Activated CD4-positive, alpha-beta T cell treated with anti-CD3 and anti-CD28 coated beads for 36 hours (primary cell): ENCODE data around the gene EMP2. TPM values are rescaled to one million over a fixed set of nuclear protein-coding genes. Genes with fewer than 3 reads are reported as not detected.
A peak's percentile ranks its signal among the peaks of the same experiment; 100 is the strongest.

Experiments used
- ATAC-seq: fragments of 200-7000 bp; cut with Tn5 transposase; one replicate; pipeline ENCODE4 v1.10.0; 2021; ENCODE audit warnings: mild to moderate bottlenecking, moderate library complexity
- CTCF ChIA-PET: fragments of 350-600 bp; sonication (Branson Sonifier 250); formaldehyde crosslinking; loops from one replicate; lab custom pipeline; 2021; ENCODE audit warnings: antibody characterized with exemption; lab: Charles Lee
- POLR2A ChIA-PET: fragments of 350-600 bp; sonication (Branson Sonifier 250); formaldehyde crosslinking; loops from one replicate; lab custom pipeline; 2021; ENCODE audit warnings: antibody characterized with exemption, inconsistent platforms; lab: Charles Lee
- DNase-seq: peaks from one replicate; pipeline ENCODE4 v3.0.0-alpha.2; 2020
- H3K27ac Mint-ChIP-seq: one replicate; pipeline ENCODE4 v1.8.0; 2021; ENCODE audit warnings: mixed read lengths
- H3K27me3 Mint-ChIP-seq: one replicate; pipeline ENCODE4 v1.8.0; 2021; ENCODE audit warnings: mixed read lengths
- H3K36me3 Mint-ChIP-seq: one replicate; pipeline ENCODE4 v1.8.0; 2021; ENCODE audit warnings: low read depth, mixed read lengths
- H3K4me1 Mint-ChIP-seq: one replicate; pipeline ENCODE4 v1.8.0; 2021; ENCODE audit warnings: mixed read lengths
- H3K4me3 Mint-ChIP-seq: one replicate; pipeline ENCODE4 v1.8.0; 2021; ENCODE audit warnings: mild to moderate bottlenecking, moderate library complexity, mixed read lengths
- H3K9me3 Mint-ChIP-seq: one replicate; pipeline ENCODE4 v1.8.0; 2021; ENCODE audit warnings: low read depth, mixed read lengths
- intact Hi-C, 2 experiments: fragments of 100-400 bp; cut with DNase I in 1 of 2; cut with micrococcal nuclease in 1 of 2; formaldehyde crosslinking; loops; one replicate each; pipeline versions ENCODE4 v1.14.2 to v1.15.1; 2022 to 2024; cut with DNase I, micrococcal nuclease
- total RNA-seq, 2 experiments: library from RNA; stranded (reverse); gene quantifications; one replicate each; pipeline ENCODE4 v1.2.3, GENCODE V29; 2021

EMP2 gene
- total RNA-seq, 2 experiments from 2014 or later: not detected

GRCh38 chr16:10558746-10559641 lies 21.4 kb downstream of the EMP2 start:
- Mint-ChIP-seq H3K27ac (no peak overlapping the region), H3K9me3 (peaks cover 8% of the 10 kb centered on the region), H3K4me3 (no peak overlapping the region), H3K4me1 (peaks cover 6% of the 10 kb centered on the region), H3K27me3 (peaks cover 12% of the 10 kb centered on the region), H3K36me3 (no peaks in the 10 kb centered on the region)
- intact Hi-C loops: no loop called here
- ChIA-PET POLR2A (no interaction called here), CTCF (no interaction called here)
- ATAC-seq: no peak
- no peak for DNase-seq

GRCh38 chr16:10558305-10558704 lies 22.1 kb downstream of the EMP2 start:
- Mint-ChIP-seq H3K36me3 (no peaks in the 10 kb centered on the region), H3K9me3 (peaks cover 8% of the 10 kb centered on the region), H3K4me1 (peaks cover 8% of the 10 kb centered on the region), H3K27me3 (peaks cover 8% of the 10 kb centered on the region), H3K27ac (no peak overlapping the region), H3K4me3 (no peak overlapping the region)
- intact Hi-C loops: no loop called here
- DNase-seq (no peak), ATAC-seq (no peak)
- CTCF ChIA-PET: no interaction called here
- POLR2A ChIA-PET: no interaction called here

GRCh38 chr16:10557750-10558149 lies 22.6 kb downstream of the EMP2 start:
- ChIA-PET POLR2A (no interaction called here), CTCF (no interaction called here)
- DNase-seq: peak; percentile 10
- peaks cover 8% of the 10 kb centered on the region for H3K9me3 Mint-ChIP-seq
- H3K4me3 Mint-ChIP-seq: no peak overlapping the region
- no peaks in the 10 kb centered on the region for H3K36me3 Mint-ChIP-seq
- ATAC-seq: no peak
- peaks cover 14% of the 10 kb centered on the region for H3K4me1 Mint-ChIP-seq
- intact Hi-C loops: no loop called here
- peaks cover 12% of the 10 kb centered on the region for H3K27me3 Mint-ChIP-seq
- no peak overlapping the region for H3K27ac Mint-ChIP-seq

GRCh38 chr16:10556236-10556635 lies 24.2 kb downstream of the EMP2 start:
- POLR2A ChIA-PET: no interaction called here
- no peaks in the 10 kb centered on the region for H3K36me3 Mint-ChIP-seq
- no peak for DNase-seq
- peaks cover 6% of the 10 kb centered on the region for H3K9me3 Mint-ChIP-seq
- CTCF ChIA-PET: no interaction called here
- H3K4me3 Mint-ChIP-seq: no peak overlapping the region
- H3K27me3 Mint-ChIP-seq: peaks cover 16% of the 10 kb centered on the region
- peaks cover 16% of the 10 kb centered on the region for H3K4me1 Mint-ChIP-seq
- no peak for ATAC-seq
- no peak overlapping the region for H3K27ac Mint-ChIP-seq
- intact Hi-C loops: no loop called here

DNA sequence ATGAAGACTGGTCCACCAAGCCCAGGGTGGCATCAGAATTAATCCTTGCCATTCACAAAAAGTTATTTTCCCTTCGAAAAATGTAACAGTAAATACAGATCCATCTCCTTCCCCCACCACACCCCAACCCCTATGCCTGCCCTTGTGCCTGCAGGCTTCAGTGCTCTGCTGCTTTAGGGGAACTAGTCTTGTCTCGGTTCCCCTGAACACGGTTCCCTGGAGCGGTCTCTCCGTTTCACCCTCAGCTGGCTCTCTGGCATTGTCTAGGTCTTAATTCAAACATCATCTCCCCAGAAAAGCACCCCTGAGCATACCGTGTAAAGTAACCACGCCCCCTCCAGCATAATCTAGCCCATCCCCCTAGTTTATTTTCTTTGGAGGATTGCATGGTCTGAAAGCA lies 25.8 kb downstream of the EMP2 start:
- Mint-ChIP-seq H3K27me3 (peaks cover 16% of the 10 kb centered on the region), H3K36me3 (no peaks in the 10 kb centered on the region), H3K27ac (no peak overlapping the region), H3K4me3 (no peak overlapping the region), H3K4me1 (peaks cover 16% of the 10 kb centered on the region), H3K9me3 (peaks cover 6% of the 10 kb centered on the region)
- ATAC-seq (no peak), DNase-seq (no peak)
- ChIA-PET POLR2A (no interaction called here), CTCF (no interaction called here)
- intact Hi-C loops: no loop called here

- peaks cover 16% of the 10 kb centered on the region for H3K4me1 Mint-ChIP-seq
- peak overlapping the region; percentile 61 for H3K4me3 Mint-ChIP-seq
- no peaks in the 10 kb centered on the region for H3K36me3 Mint-ChIP-seq
- intact Hi-C loops: loop anchor here in 1 of 2 experiments (1.0 kb wide), 1 partner anchor 191 kb away; no protein-coding TSS in a partner anchor
- ATAC-seq (peak; percentile 98), DNase-seq (peak; percentile 77)
- H3K27ac Mint-ChIP-seq: peak overlapping the region; percentile 83
- POLR2A ChIA-PET: interaction anchor here (0.7 kb wide), 1 partner anchor 212 kb away, joined by 3 read pairs; no protein-coding TSS in a partner anchor
- CTCF ChIA-PET: interaction anchor here (0.7 to 1.5 kb wide), 4 partner anchors 31 to 303 kb away, joined by 3 to 5 read pairs (median 4); no protein-coding TSS in a partner anchor
- H3K9me3 Mint-ChIP-seq: peaks cover 8% of the 10 kb centered on the region
- peaks cover 16% of the 10 kb centered on the region for H3K27me3 Mint-ChIP-seq
These were observed 27.4 kb downstream of the EMP2 start for GRCh38 chr16:10552998-10553491.

- no peak overlapping the region for H3K4me3 Mint-ChIP-seq
- DNase-seq (no peak), ATAC-seq (no peak)
- intact Hi-C loops: no loop called here
- H3K4me1 Mint-ChIP-seq: peaks cover 10% of the 10 kb centered on the region
- CTCF ChIA-PET: interaction anchor here (0.7 to 1.5 kb wide), 6 partner anchors 27 to 859 kb away, joined by 3 to 5 read pairs (median 3); no protein-coding TSS in a partner anchor
- peaks cover 12% of the 10 kb centered on the region for H3K9me3 Mint-ChIP-seq
- no peak overlapping the region for H3K27ac Mint-ChIP-seq
- H3K36me3 Mint-ChIP-seq: no peaks in the 10 kb centered on the region
- POLR2A ChIA-PET: no interaction called here
- H3K27me3 Mint-ChIP-seq: peaks cover 16% of the 10 kb centered on the region
These were observed 28.1 kb downstream of the EMP2 start for GRCh38 chr16:10552281-10552680.

DNA sequence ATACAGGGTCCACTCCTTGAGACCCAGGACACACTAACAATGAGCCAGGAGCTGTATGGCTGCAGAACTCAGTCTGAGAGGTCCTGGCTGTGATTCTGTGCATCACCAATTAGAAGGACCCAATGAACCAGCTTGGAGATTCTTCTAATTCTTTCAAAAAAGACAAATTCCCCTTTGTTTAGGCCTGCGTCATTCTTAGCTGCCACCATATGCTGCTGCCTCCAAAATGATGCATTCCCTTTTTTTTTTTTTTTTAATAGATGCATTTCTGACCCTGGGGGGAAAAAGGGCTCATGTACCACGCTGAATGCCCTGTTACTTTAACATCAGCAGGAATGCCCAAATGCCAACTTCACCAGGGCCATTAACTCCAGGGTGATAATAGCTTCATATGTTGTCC lies 28.5 kb downstream of the EMP2 start:
- POLR2A ChIA-PET: interaction anchor here (0.6 to 0.7 kb wide), 2 partner anchors 9 to 49 kb away, joined by 6 to 9 read pairs; no protein-coding TSS in a partner anchor
- ATAC-seq (no peak), DNase-seq (no peak)
- peaks cover 13% of the 10 kb centered on the region for H3K9me3 Mint-ChIP-seq
- intact Hi-C loops: no loop called here
- no peak overlapping the region for H3K27ac Mint-ChIP-seq
- CTCF ChIA-PET: interaction anchor here (0.9 to 1.5 kb wide), 3 partner anchors 26 to 37 kb away, joined by 3 to 5 read pairs (median 4); no protein-coding TSS in a partner anchor
- no peak overlapping the region for H3K4me3 Mint-ChIP-seq
- H3K4me1 Mint-ChIP-seq: peaks cover 10% of the 10 kb centered on the region
- no peaks in the 10 kb centered on the region for H3K36me3 Mint-ChIP-seq
- H3K27me3 Mint-ChIP-seq: peaks cover 16% of the 10 kb centered on the region

- Mint-ChIP-seq H3K27ac (no peak overlapping the region), H3K27me3 (peaks cover 12% of the 10 kb centered on the region), H3K36me3 (no peaks in the 10 kb centered on the region), H3K9me3 (peaks cover 8% of the 10 kb centered on the region), H3K4me3 (no peak overlapping the region), H3K4me1 (peaks cover 8% of the 10 kb centered on the region)
- ChIA-PET CTCF (interaction anchor here (0.9 to 1.1 kb wide), 3 partner anchors 27 to 33 kb away, joined by 3 to 4 read pairs (median 3); no protein-coding TSS in a partner anchor), POLR2A (no interaction called here)
- no peak for ATAC-seq
- intact Hi-C loops: no loop called here
- no peak for DNase-seq
These were observed 32.0 kb downstream of the EMP2 start for GRCh38 chr16:10548404-10548803.

DNA sequence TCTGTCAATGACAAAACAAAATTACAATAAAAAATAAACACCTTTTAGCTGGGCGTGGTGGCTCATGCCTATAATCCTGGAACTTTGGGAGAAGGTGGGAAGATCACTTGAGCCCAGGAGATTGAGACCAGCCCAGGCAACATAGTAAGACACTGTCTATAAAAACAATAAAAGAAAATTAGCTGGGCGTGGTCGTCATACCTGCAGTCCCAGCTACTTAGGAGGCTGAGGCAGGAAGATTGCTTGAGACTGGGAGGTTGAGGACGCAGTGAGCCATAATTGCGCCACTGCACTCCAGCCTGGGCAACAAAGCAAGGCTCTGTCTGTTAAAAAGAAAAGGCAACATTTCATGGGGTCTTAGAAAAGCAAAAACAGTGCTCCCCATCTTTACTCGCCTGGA lies 32.7 kb downstream of the EMP2 start:
- ChIA-PET POLR2A (no interaction called here), CTCF (interaction anchor here (0.9 to 1.1 kb wide), 2 partner anchors 26 to 33 kb away, joined by 3 to 4 read pairs; no protein-coding TSS in a partner anchor)
- no peaks in the 10 kb centered on the region for H3K36me3 Mint-ChIP-seq
- H3K27me3 Mint-ChIP-seq: peaks cover 8% of the 10 kb centered on the region
- peaks cover 8% of the 10 kb centered on the region for H3K9me3 Mint-ChIP-seq
- DNase-seq (no peak), ATAC-seq (no peak)
- no peak overlapping the region for H3K4me3 Mint-ChIP-seq
- no peak overlapping the region for H3K27ac Mint-ChIP-seq
- peaks cover 1% of the 10 kb centered on the region for H3K4me1 Mint-ChIP-seq
- intact Hi-C loops: no loop called here

GRCh38 chr16:10543231-10543977 lies 37.0 kb downstream of the EMP2 start:
- ATAC-seq (no peak), DNase-seq (no peak)
- Mint-ChIP-seq H3K9me3 (peaks cover 8% of the 10 kb centered on the region), H3K27ac (no peak overlapping the region), H3K27me3 (no peaks in the 10 kb centered on the region), H3K4me1 (no peaks in the 10 kb centered on the region), H3K4me3 (no peak overlapping the region), H3K36me3 (no peaks in the 10 kb centered on the region)
- intact Hi-C loops: no loop called here
- POLR2A ChIA-PET: interaction anchor here (0.6 kb wide), 1 partner anchor 8 kb away, joined by 6 read pairs; no protein-coding TSS in a partner anchor
- CTCF ChIA-PET: interaction anchor here (0.6 kb wide), 1 partner anchor 132 kb away, joined by 3 read pairs; no protein-coding TSS in a partner anchor
